Activated CD4-positive, alpha-beta T cell treated with anti-CD3 and anti-CD28 coated beads, Interleukin-2, amount 50 U/mL, for 48 hours (primary cell): ENCODE measurements around the gene OSBPL8.

Experiments
- DNase-seq, 2 experiments: peaks; one replicate each; pipeline ENCODE4 v3.0.0-alpha.2; 2020

Gene OSBPL8

DNA sequence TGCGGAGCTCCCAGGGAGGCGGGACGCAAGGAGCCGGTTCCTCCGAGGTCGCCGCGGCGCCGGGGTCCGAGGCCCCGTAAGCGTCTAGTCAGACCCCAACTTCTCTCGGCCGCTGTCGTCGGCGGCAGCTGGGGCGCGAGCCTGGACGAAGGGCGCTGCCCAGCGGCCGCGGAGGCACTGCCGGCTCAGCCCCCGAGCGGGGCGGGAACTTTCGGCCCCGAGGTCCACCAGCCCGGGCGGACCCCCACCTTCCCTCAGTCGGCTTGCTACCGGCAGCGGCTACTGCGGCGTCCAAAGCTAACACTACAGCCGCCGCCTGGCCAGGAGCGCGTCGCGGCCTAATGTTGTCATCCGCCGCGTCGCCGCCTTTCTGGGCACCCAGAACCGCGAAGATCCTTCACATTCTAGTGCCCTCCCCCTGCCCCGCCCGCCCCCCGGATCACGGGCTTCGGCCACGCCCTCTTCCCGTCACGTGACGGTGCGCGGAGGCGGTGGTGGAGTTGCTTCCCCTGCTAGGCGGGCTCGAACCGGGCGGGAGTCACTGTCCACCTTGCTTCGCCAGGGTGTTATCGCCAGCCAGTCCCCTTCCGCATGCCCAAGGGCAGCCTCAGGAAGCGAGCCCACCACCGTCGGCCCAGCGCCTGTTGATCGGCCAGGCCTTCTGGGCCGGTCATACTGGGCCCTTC lies at the start of gene OSBPL8:
OSBPL8 (minus strand) TSS at position 372 of the 686 bp plus-strand sequence. CDS start 72,220 bp downstream, outside the sequence.
- peak; percentile 98 for DNase-seq

DNA sequence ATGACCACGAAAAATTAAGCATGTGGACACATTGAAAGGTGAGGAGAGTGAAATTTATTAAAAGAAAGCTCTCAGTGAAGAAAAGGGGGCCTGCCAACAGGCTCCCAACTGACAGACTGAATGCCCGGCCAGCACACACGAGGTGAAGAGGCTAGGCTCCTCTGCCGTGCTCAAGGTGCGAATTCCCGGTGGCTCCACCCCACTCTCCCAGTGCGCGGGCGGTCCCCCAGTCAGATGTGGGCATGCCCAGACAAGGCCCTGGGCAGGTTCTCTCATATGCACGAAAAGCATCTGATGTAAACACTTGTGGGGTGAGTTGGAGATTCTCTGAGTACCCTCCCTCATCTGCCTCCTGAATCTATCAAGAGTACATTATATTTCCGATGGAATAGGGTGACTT lies 48.5 kb upstream of the OSBPL8 start:
- DNase-seq, result no peak

GRCh38 chr12:76595056-76595455 lies 35.5 kb upstream of the OSBPL8 start:
- no peak for DNase-seq

DNA sequence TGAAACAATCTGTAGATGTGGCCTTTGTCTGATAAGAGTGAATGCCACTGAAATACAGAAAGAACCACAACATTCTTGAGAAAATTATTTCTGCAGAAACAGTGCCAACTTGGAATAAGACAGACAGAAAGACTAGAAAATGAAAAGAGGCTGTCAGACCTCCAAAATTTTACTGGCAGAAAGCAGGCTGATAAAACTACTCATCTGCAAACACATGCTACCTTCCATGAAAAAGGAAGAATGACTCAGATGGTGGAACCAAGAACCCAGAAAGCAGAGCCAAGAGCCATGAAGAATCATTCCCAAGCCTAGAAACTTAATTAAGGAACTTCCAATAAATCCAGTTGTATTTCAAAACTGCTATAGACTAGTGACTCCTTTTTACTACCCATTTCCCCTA lies 31.9 kb upstream of the OSBPL8 start:
- no peak for DNase-seq

GRCh38 chr12:76590131-76590530 lies 30.6 kb upstream of the OSBPL8 start:
- DNase-seq, result no peak

- DNase-seq, result no peak
These were observed 29.5 kb upstream of the OSBPL8 start for GRCh38 chr12:76588881-76589565.

GRCh38 chr12:76587428-76588178 lies 28.0 kb upstream of the OSBPL8 start:
- DNase-seq, result no peak

GRCh38 chr12:76586764-76587395 lies 27.3 kb upstream of the OSBPL8 start:
- peak in 1 of 2 experiments; percentile 16 for DNase-seq

DNA sequence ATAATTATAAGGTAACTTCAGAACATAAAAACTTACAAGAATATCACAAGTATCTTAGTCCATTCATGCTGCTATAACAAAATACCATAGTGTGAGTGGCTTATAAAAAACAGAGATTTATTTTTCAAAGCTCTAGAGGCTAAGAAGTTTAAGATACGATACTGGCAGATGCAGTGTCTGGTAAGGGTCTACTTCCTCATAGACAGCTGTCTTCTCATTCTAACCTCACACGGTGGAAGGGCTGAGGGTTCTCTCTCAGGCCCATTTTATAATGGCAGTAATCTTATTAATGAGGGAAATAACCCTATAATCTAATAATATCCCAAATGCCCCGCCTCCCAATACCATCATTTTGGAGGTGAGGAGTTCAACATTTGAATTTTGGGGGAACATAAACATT lies 23.7 kb upstream of the OSBPL8 start:
- no peak for DNase-seq

GRCh38 chr12:76573840-76574373 lies 14.3 kb upstream of the OSBPL8 start:
- no peak for DNase-seq

- DNase-seq, result no peak
These were observed 11.7 kb upstream of the OSBPL8 start for GRCh38 chr12:76571256-76571655.

- DNase-seq, result no peak
These were observed 10.4 kb upstream of the OSBPL8 start for GRCh38 chr12:76569685-76570604.

DNA sequence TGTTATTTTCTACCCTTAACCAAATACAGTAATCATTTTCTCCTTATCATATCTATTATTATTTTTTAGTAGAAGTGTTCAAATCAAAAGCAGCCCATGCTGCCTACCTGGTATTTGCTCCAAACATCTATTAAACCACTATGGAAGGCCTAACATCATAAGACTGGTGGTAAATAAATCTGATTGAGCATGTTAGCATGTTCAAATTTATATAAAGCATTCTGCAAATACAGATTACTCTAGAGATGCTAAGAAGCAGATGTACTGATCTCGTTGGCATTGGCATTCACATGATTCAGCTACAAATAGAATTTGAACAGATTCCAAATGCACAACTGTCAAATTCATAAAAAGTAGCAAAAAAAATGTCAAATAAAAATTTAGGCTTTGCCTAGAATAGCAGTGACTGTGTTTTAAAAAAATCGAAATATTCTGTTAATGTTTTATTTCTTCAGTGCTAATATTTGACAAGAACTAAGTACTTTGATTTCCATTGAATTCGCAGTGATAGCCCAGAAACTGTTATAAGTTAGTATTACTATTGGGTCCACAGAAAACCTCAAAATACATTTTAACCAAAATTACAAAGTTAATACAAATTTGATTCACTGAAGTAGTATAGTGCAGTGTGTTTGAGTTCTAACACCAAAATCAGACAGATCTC lies 9.4 kb upstream of the OSBPL8 start:
- no peak for DNase-seq

DNA sequence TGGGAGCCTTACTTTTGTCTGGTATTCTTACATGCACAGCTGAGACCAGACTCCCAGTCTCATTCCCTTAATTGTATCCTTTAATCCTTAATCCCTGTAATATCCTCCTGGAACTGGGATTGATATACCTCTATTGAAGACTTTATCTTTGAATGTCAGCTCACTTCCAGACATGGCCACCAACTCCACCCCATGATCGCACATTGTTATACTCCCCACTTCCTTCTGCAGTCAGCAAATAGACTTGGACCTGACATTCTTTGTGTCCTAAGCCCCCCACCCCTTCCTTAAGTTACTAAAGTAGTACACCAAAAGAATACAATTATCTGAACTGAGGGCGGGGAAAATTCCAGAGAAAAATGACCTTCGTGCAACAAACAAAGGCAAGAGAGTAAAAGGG lies 8.6 kb upstream of the OSBPL8 start:
- DNase-seq, result no peak

- no peak for DNase-seq
These were observed 3.5 kb upstream of the OSBPL8 start for GRCh38 chr12:76563061-76563460.

DNA sequence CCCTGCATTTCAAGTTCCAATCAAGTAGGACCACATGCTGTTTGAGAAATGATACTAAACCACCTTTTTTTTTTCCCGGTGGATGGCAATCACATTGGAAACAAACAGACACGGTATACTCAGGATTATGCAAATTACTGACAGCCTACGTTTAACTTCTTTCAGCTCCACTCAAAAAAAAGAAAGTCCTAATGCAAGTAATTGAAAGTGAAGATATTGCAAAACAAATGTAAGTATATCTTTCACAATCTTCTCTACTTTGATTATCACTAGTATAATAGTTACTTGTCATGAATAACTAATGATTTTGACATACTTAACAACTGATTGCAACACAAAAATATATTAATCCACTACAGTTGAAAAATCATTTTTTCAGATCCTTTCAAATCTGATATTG lies 2.6 kb upstream of the OSBPL8 start:
- no peak for DNase-seq

GRCh38 chr12:76560086-76560491 lies 518 bp upstream of the OSBPL8 start:
- no peak for DNase-seq

GRCh38 chr12:76558684-76559399 lies 729 bp downstream of the OSBPL8 start:
- peak; percentile 75 to 82 for DNase-seq

DNA sequence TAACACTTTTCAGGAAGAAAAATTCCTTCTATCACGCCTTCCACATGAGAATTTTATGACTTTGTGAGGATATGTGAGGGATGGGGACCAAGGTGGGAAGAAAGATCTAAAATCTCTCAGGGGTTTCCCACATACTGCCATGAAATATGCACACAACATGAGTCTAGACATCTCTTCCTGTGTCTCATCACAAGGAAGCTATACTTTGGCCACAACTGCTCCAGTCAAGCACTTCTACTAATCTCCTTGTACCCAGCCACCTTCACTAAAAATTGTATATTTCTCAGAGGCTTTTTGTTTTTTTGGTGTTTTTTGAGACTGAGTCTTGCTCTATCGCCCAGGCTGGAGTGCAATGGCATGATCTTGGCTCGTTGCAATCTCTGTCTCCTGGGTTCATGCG lies 3.2 kb downstream of the OSBPL8 start:
- no peak for DNase-seq

DNA sequence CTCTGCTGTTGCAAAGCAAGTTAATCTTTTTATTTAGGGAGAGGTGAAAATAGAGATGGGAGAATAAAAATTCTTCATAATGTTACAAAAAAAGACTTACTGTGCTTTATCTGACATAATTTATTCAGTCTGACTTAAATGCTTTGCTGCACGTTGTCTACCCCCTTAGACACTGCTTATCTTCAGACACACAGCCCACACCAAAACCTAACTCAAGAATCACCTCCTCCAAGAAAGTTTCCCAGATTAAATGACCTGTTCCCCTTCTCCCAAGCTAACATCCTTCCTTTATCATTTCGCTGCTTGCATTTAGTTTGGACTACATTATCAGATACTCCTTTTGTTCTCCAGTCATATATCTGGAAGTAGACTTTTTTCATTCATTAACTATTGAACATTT lies 3.8 kb downstream of the OSBPL8 start:
- DNase-seq, result no peak
